Mesendoderm (in vitro differentiated cells): ENCODE data around the gene NFILZ.

Experiments used
- DNase-seq: peaks from one replicate; pipeline ENCODE4 v3.0.0; 2013
- H2AK5ac ChIP-seq: 2 replicates; pipeline ENCODE4 v1.6.1; 2013; ENCODE audit warnings: low read length, inconsistent platforms
- H2BK120ac ChIP-seq: 2 replicates; pipeline ENCODE4 v1.6.1; 2013; ENCODE audit warnings: low read depth, mild to moderate bottlenecking, low read length, moderate library complexity, mixed read lengths
- H2BK15ac ChIP-seq: replicated peaks from 2 replicates; pipeline ENCODE4 v1.6.1; 2013; ENCODE audit warnings: low read depth, mild to moderate bottlenecking, moderate library complexity
- H2BK5ac ChIP-seq: 2 replicates; pipeline ENCODE4 v1.6.1; 2013; ENCODE audit warnings: low read length, inconsistent platforms
- H3K18ac ChIP-seq: 2 replicates; pipeline ENCODE4 v1.6.1; 2013; ENCODE audit warnings: mild to moderate bottlenecking, low read length, mixed read lengths
- H3K23ac ChIP-seq: one replicate; pipeline ENCODE4 v1.6.1; 2013; ENCODE audit warnings: low read length
- H3K27ac ChIP-seq: 2 replicates; pipeline ENCODE4 v1.5.1; 2013; ENCODE audit warnings: low read depth, mild to moderate bottlenecking, inconsistent platforms, low read length, moderate library complexity
- H3K27me3 ChIP-seq: 2 replicates; pipeline ENCODE4 v1.6.1; 2013; ENCODE audit warnings: low read length, control low read depth, mild to moderate bottlenecking, inconsistent platforms; ENCODE audit not compliant: insufficient read depth, poor library complexity
- H3K36me3 ChIP-seq: 2 replicates; pipeline ENCODE4 v1.6.1; 2013; ENCODE audit warnings: low read length, inconsistent platforms; ENCODE audit not compliant: control insufficient read depth, insufficient read depth
- H3K4ac ChIP-seq: one replicate; pipeline ENCODE4 v1.6.1; 2013; ENCODE audit warnings: low read depth, mild to moderate bottlenecking, low read length, moderate library complexity
- H3K4me1 ChIP-seq: 2 replicates; pipeline ENCODE4 v1.6.1; 2013; ENCODE audit warnings: low read depth, low read length, inconsistent platforms; ENCODE audit not compliant: control insufficient read depth
- H3K4me2 ChIP-seq: 2 replicates; pipeline ENCODE4 v1.6.1; 2013; ENCODE audit warnings: low read length
- H3K4me3 ChIP-seq: 2 replicates; pipeline ENCODE4 v1.5.1; 2013; ENCODE audit warnings: mild to moderate bottlenecking, low read length
- H3K56ac ChIP-seq: one replicate; pipeline ENCODE4 v1.6.1; 2013; ENCODE audit warnings: low read length
- H3K79me1 ChIP-seq: 2 replicates; pipeline ENCODE4 v1.6.1; 2013; ENCODE audit warnings: low read length, inconsistent platforms
- H3K79me2 ChIP-seq: 2 replicates; pipeline ENCODE4 v1.6.1; 2013; ENCODE audit warnings: mild to moderate bottlenecking, low read length; ENCODE audit not compliant: control insufficient read depth, insufficient read depth
- H3K9ac ChIP-seq: 2 replicates; pipeline ENCODE4 v1.6.1; 2013; ENCODE audit warnings: low read length, inconsistent platforms
- H4K5ac ChIP-seq: one replicate; pipeline ENCODE4 v1.6.1; 2013; ENCODE audit warnings: low read length
- H4K8ac ChIP-seq: one replicate; pipeline ENCODE4 v1.6.1; 2013; ENCODE audit warnings: low read depth, mild to moderate bottlenecking, control low read depth, low read length, moderate library complexity
- WGBS: extraction: QIAGEN DNeasy Blood & Tissue Kit; methylation state at CpG from one replicate; pipeline ENCODE4 v1.1.7; 2013; ENCODE audit warnings: low lambda C conversion rate, missing lambda C conversion rate; ENCODE audit not compliant: insufficient coverage; ENCODE audit errors: extremely low coverage; 5-methylcytosine and 5-hydroxymethylcytosine counted together

The NFILZ gene

DNA sequence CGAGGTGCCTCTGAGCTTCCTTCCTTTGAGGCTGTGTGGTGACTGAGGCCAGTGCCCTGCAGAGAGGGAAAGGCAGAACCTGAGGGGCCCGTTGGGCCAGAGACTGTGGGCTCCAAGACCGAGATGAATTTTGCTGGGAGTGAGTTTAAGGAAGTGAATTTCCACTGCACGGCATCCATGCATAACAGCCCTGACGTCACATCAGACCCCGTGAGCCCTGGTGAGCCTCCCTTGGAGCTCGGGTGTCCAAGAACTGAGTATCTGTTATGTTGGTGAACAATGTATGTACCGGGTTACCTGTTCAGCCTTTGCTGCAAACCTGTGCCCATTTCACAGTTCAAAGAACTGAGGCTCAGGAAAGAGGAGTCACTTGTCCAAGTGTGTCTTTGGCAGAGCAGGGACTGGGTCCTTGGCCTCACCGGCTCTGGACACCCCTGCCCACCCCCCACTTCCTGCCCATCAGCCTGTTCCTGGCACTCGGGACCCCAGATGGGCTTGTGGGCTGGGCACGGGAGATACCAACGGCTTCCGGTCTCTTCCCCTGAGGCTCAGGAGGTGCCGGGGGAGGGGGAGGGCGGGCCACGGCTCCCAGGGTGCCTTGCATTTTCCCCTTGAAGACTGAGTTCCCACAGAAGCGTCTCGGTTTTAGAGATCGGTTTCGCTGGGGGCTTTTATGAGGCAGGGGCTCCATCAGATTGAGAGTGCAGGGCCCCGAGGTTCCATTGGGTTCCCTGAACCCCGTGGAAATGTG, 33.7 kb downstream of the NFILZ start:
- no peak overlapping the region for H3K23ac ChIP-seq
- H3K18ac ChIP-seq, result no peak overlapping the region
- H3K9ac ChIP-seq, result no peak overlapping the region
- no CpG with 5 or more reads among the region's 22 CpGs for WGBS
- H3K4ac ChIP-seq, result no peak overlapping the region
- no peak overlapping the region for H3K4me2 ChIP-seq
- no peak overlapping the region for H2BK15ac ChIP-seq
- H3K79me1 ChIP-seq, result no peaks in the 10 kb centered on the region
- H4K5ac ChIP-seq, result no peak overlapping the region
- H2AK5ac ChIP-seq, result no peak overlapping the region
- H4K8ac ChIP-seq, result no peak overlapping the region
- no peak overlapping the region for H2BK5ac ChIP-seq
- no peaks in the 10 kb centered on the region for H3K79me2 ChIP-seq
- H3K27me3 ChIP-seq, result no peaks in the 10 kb centered on the region
- H3K27ac ChIP-seq, result no peak overlapping the region
- H3K56ac ChIP-seq, result no peak overlapping the region
- H3K36me3 ChIP-seq, result no peaks in the 10 kb centered on the region
- no peak overlapping the region for H2BK120ac ChIP-seq
- H3K4me3 ChIP-seq, result no peak overlapping the region
- no peak for DNase-seq
- H3K4me1 ChIP-seq, result no peaks in the 10 kb centered on the region

DNA sequence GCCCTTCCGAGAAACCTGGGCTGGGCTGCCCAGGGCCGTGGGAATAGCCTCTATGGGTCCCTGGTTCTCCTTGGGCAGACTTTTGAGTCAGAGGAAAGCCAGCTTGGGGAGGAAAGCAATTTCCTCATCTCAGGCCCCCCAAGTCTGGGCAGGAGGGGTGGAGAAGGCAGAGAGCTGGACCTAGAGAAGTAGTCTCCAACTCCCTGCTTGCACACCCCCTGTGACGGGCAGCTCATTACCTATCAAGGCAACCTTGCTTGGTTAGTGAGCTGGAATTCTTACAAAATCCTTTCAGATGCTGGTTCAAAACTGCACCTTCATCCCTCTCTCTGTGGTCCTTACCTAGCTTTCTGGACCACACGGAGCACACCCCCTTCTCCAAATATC, 34.2 kb downstream of the NFILZ start:
- Histone ChIP-seq H3K9ac (no peak overlapping the region), H2BK120ac (no peak overlapping the region), H3K27ac (no peak overlapping the region), H3K4me1 (no peaks in the 10 kb centered on the region), H4K8ac (no peak overlapping the region), H3K36me3 (no peaks in the 10 kb centered on the region), H2BK15ac (no peak overlapping the region), H3K18ac (no peak overlapping the region), H3K23ac (no peak overlapping the region), H3K4ac (no peak overlapping the region), H3K27me3 (no peaks in the 10 kb centered on the region), H3K4me2 (no peak overlapping the region), H3K79me2 (no peaks in the 10 kb centered on the region), H4K5ac (no peak overlapping the region), H2AK5ac (no peak overlapping the region), H2BK5ac (no peak overlapping the region), H3K4me3 (no peak overlapping the region), H3K79me1 (no peaks in the 10 kb centered on the region), H3K56ac (no peak overlapping the region)
- no CpG with 5 or more reads among the region's 4 CpGs for WGBS
- DNase-seq, result no peak

DNA sequence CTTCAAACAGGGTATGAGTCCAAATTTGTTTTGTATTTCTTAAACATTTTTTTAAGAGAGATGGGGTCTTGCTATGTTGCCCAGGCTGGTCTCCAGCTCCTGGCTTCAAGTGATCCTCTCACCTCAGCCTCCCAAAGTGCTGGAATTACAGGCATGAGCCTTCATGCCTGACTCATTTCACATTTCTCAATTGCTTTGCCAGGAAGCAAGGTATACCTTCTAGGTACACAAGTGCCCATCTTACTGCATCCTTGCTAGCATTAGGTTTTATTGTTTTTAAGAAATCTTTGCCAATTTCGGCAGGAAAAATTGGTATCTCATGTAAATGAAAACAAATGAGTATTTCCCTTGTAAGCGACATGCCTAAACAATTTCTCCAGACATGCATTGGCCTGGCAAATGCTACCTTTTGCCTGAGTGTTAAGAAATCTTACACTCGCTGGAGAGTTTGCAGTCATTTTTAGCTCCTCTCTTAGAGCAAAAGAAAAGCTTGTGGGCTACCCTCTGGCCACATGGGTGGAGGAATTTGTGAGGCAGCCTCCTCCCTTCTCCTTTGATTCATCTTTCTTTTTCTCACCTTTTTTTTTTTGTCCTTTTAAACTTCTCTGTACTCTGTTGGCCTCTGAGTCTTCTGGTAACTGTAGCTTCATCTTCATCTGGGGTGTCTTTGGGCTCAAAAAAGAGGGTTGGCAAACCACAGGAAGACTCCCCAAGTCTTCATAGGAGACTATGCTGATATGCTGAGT, 35.2 kb downstream of the NFILZ start:
- H3K27ac ChIP-seq, result no peak overlapping the region
- H3K56ac ChIP-seq, result no peak overlapping the region
- no peak overlapping the region for H2BK5ac ChIP-seq
- no peak for DNase-seq
- H2BK120ac ChIP-seq, result no peak overlapping the region
- H4K8ac ChIP-seq, result no peak overlapping the region
- H3K27me3 ChIP-seq, result no peaks in the 10 kb centered on the region
- no peak overlapping the region for H3K4ac ChIP-seq
- no peak overlapping the region for H2BK15ac ChIP-seq
- no peaks in the 10 kb centered on the region for H3K79me2 ChIP-seq
- H3K18ac ChIP-seq, result no peak overlapping the region
- no peak overlapping the region for H3K4me3 ChIP-seq
- H3K23ac ChIP-seq, result no peak overlapping the region
- no peak overlapping the region for H4K5ac ChIP-seq
- no peaks in the 10 kb centered on the region for H3K36me3 ChIP-seq
- H2AK5ac ChIP-seq, result no peak overlapping the region
- no peaks in the 10 kb centered on the region for H3K79me1 ChIP-seq
- no peak overlapping the region for H3K9ac ChIP-seq
- no CpG with 5 or more reads among the region's 3 CpGs for WGBS
- no peaks in the 10 kb centered on the region for H3K4me1 ChIP-seq
- H3K4me2 ChIP-seq, result no peak overlapping the region

DNA sequence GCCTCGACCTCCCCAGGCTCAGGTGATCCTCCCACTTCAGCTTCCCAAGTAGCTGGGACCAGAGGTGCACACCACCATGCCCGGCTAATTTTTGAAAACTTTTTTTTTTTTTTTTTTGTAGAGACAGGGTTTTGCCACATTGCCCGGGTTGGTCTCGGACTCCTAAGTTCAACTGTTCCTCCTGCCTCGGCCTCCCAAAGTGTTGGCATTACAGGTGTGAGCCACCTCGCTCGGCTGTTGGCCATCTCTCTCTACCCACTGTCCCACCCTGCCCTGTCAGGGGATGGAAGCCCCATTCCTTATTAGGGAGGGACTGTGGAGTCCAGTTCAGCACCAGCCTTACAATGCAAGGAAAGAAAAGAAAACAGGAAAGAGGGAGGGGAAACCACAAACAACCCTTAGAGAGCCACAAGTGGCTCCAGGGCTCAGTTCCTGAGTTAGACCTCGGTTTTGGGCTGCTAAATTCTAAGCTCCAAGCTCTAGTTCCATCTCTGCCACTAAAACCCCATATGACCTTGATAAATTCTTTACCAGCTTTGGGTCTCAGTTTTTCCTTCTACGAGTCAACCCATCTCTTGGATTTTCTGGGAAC, 36.5 kb downstream of the NFILZ start:
- H3K4me2 ChIP-seq, result no peak overlapping the region
- H3K23ac ChIP-seq, result no peak overlapping the region
- H3K79me1 ChIP-seq, result no peaks in the 10 kb centered on the region
- no peak overlapping the region for H2AK5ac ChIP-seq
- no peak overlapping the region for H4K5ac ChIP-seq
- no peak overlapping the region for H3K56ac ChIP-seq
- H3K27ac ChIP-seq, result no peak overlapping the region
- H3K4ac ChIP-seq, result no peak overlapping the region
- DNase-seq, result no peak
- no peak overlapping the region for H4K8ac ChIP-seq
- H3K18ac ChIP-seq, result no peak overlapping the region
- no peak overlapping the region for H3K4me3 ChIP-seq
- no peaks in the 10 kb centered on the region for H3K79me2 ChIP-seq
- H3K4me1 ChIP-seq, result no peaks in the 10 kb centered on the region
- H3K9ac ChIP-seq, result no peak overlapping the region
- H3K36me3 ChIP-seq, result no peaks in the 10 kb centered on the region
- no peaks in the 10 kb centered on the region for H3K27me3 ChIP-seq
- H2BK15ac ChIP-seq, result no peak overlapping the region
- H2BK5ac ChIP-seq, result no peak overlapping the region
- no CpG with 5 or more reads among the region's 9 CpGs for WGBS
- H2BK120ac ChIP-seq, result no peak overlapping the region

DNA sequence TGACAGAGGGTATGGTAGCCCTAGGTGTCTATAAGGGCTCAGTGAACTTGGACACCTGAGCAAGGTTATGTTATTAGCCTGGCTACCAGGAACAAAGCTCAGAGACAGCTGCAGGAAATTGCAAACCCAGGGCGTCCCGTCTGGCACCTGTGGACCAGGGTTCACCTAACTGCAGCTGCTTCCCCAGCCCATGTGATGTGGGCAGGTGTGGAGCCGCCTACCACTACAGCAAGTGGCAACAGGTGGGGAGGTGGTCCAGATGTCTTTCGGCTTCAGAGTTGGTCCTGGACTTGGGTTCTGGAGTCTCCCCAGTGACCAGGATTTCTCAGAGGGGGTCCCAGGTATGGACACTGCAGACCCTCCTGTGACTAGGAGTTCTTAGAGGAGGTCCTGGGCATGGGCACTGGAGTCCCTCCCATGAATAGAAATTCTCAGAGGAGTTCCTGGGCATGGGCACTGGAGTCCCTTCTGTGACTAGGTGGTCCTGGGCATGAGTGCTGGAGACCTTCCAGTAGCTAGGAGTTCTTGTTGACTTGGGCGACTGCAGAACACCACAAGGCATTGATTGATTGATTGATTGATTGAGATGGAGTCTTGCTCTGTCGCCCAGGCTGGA, 43.0 kb downstream of the NFILZ start:
- H3K18ac ChIP-seq, result no peak overlapping the region
- H2BK5ac ChIP-seq, result no peak overlapping the region
- no peaks in the 10 kb centered on the region for H3K79me1 ChIP-seq
- no peak overlapping the region for H3K23ac ChIP-seq
- H3K4me2 ChIP-seq, result no peak overlapping the region
- no peaks in the 10 kb centered on the region for H3K36me3 ChIP-seq
- no peak overlapping the region for H3K27ac ChIP-seq
- H3K56ac ChIP-seq, result no peak overlapping the region
- no peak overlapping the region for H4K8ac ChIP-seq
- H4K5ac ChIP-seq, result no peak overlapping the region
- no peak overlapping the region for H2AK5ac ChIP-seq
- H3K9ac ChIP-seq, result no peak overlapping the region
- no peaks in the 10 kb centered on the region for H3K79me2 ChIP-seq
- H2BK15ac ChIP-seq, result no peak overlapping the region
- H3K4me3 ChIP-seq, result no peak overlapping the region
- H3K27me3 ChIP-seq, result no peaks in the 10 kb centered on the region
- no peak for DNase-seq
- H3K4ac ChIP-seq, result no peak overlapping the region
- WGBS, result no CpG with 5 or more reads among the region's 6 CpGs
- no peak overlapping the region for H2BK120ac ChIP-seq
- no peaks in the 10 kb centered on the region for H3K4me1 ChIP-seq
